ENCODE data around the gene RTTN. TPM values are rescaled to one million over a fixed set of nuclear protein-coding genes. Genes with fewer than 3 reads are reported as not detected.

RTTN gene
- total and polyA plus RNA-seq, 9 of the 15 experiments (the other 6 are each of a cell fraction or from before 2014, with no cell fraction given), result 3.1 to 18.3 (median 10.6) TPM

DNA sequence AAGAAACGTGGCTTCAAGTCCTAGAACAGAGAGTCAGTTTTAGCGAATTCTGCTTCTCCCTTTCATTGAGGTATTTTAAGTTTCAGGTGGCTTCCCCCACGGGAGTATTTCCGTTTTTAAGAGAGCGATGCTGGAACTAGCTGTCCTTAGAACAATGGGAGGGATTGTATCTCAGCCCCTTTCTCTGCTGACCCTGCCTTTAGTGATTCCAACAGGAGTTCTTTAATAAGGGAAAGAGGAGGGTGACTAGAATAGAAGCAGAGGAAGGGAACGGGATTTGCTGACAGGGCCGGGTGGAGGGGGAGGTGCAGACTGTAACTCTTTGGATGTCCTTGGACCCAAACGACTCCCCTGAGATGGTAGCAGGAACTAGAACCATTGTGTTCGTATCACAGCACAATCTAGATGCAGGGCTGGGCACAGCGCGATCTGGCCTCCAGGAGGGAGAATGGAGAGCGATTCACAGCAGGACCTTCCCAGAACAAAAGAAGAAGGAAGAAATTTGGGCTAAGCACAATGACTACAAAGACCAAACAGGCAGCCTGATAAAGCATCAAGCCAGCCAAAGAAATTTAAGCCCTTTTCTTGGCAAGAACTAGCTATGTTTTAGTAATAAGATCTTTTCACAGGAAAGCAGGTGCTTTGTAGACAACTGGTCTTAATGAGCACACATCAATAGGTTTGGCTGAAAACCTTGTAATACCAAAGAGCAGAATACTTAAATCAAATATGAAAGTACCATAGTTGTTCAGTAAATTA is 15.8 kb upstream of the RTTN start:
- Histone ChIP-seq H2AFZ (ENCODE audit: low read depth, low read length) (no peak overlapping the region), H3K9me3 (replicated peaks; ENCODE audit: control insufficient read depth, insufficient read depth, low read depth, low read length) (no peaks in the 10 kb centered on the region), H3K4me3 (no peak overlapping the region), H4K20me1 (replicated peaks; ENCODE audit: control insufficient read depth, insufficient read depth, low read length) (no peaks in the 10 kb centered on the region), H3K27me3 (ENCODE audit: control insufficient read depth in 2 of 2, insufficient read depth in 2 of 2, low read length in 2 of 2) (peaks cover 0 to 10% of the 10 kb centered on the region in 2 experiments; a peak in 2 of 5 replicates), H3K27ac (ENCODE audit: extremely low read depth, low read depth, low read length) (no peak overlapping the region), H3K36me3 (ENCODE audit: control insufficient read depth, insufficient read depth, low read length) (no peaks in the 10 kb centered on the region), H3K79me2 (ENCODE audit: control insufficient read depth, insufficient read depth, low read length) (no peaks in the 10 kb centered on the region), H3K9me1 (ENCODE audit: control insufficient read depth, insufficient read depth, low read length) (no peaks in the 10 kb centered on the region), H3K4me1 (replicated peaks in 1 of 2; ENCODE audit: control insufficient read depth in 2 of 2, insufficient read depth in 2 of 2, low read length in 2 of 2) (no peaks in the 10 kb centered on the region), H3K4me2 (ENCODE audit: insufficient read depth, low read length) (no peak overlapping the region), H3K9ac (ENCODE audit: insufficient read depth in 1 of 2, low read depth in 2 of 2, low read length in 2 of 2) (no peak overlapping the region)
- WGBS (ENCODE audit: insufficient coverage, low coverage, missing lambda C conversion rate), result under 1% methylated on average over 12 of the region's 12 CpGs
- no peak for ATAC-seq
- FAIRE-seq, result no peak
- DNase-seq (ENCODE audit: extremely low read depth in 1 of 4, low spot score in 3 of 4), result no peak
- ChIA-PET CTCF (ENCODE audit: low intra/inter-chr PET ratio) (no interaction called here), POLR2A (no interaction called here)
- intact Hi-C loops (cut with micrococcal nuclease), result no loop called here
- no TSS peak for BruUV-seq (replicated peaks)
- in situ Hi-C loops (cut with MboI), result no loop called here
- TF ChIP-seq EP400 (IDR thresholded peaks at IDR 0.05) (no peak), RNF2 (IDR thresholded peaks at IDR 0.05) (no peak), SP2 (IDR thresholded peaks at IDR 0.05; ENCODE audit: extremely low read depth, low read depth, low read length, poor library complexity, severe bottlenecking) (no peak), ZNF408 (CRISPR knock-in tag; IDR thresholded peaks at IDR 0.05; ENCODE audit: low read depth) (no peak), TCF7L2 (IDR thresholded peaks at IDR 0.05; ENCODE audit: low read depth, low read length) (no peak), ILF3 (IDR thresholded peaks at IDR 0.05; ENCODE audit: borderline replicate concordance) (no peak), PCBP1 (IDR thresholded peaks at IDR 0.05; ENCODE audit: low read depth, low read length, poor library complexity, severe bottlenecking) (no peak), CCNT2 (IDR thresholded peaks at IDR 0.05; ENCODE audit: borderline replicate concordance, extremely low read depth, insufficient read length, low read depth, low read length) (no peak), ZNF41 (CRISPR knock-in tag; conservative IDR thresholded peaks at IDR 0.05) (no peak), HNRNPUL1 (IDR thresholded peaks at IDR 0.05; ENCODE audit: low read length) (no peak), MECOM (CRISPR knock-in tag; IDR thresholded peaks at IDR 0.05) (no peak), TAL1 (IDR thresholded peaks at IDR 0.05) (no peak), MYBL2 (IDR thresholded peaks at IDR 0.05; ENCODE audit: low read depth) (no peak), MYBL2 (CRISPR knock-in tag; IDR thresholded peaks at IDR 0.05; ENCODE audit: borderline replicate concordance) (no peak), ZNF589 (CRISPR knock-in tag; IDR thresholded peaks at IDR 0.05; ENCODE audit: low read depth) (no peak)
- TF ChIP-seq, protein P1, sequence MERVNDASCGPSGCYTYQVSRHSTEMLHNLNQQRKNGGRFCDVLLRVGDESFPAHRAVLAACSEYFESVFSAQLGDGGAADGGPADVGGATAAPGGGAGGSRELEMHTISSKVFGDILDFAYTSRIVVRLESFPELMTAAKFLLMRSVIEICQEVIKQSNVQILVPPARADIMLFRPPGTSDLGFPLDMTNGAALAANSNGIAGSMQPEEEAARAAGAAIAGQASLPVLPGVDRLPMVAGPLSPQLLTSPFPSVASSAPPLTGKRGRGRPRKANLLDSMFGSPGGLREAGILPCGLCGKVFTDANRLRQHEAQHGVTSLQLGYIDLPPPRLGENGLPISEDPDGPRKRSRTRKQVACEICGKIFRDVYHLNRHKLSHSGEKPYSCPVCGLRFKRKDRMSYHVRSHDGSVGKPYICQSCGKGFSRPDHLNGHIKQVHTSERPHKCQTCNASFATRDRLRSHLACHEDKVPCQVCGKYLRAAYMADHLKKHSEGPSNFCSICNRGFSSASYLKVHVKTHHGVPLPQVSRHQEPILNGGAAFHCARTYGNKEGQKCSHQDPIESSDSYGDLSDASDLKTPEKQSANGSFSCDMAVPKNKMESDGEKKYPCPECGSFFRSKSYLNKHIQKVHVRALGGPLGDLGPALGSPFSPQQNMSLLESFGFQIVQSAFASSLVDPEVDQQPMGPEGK (CRISPR knock-in tag; IDR thresholded peaks at IDR 0.05; ENCODE audit: borderline replicate concordance), result no peak
- TF ChIP-seq, protein P2, sequence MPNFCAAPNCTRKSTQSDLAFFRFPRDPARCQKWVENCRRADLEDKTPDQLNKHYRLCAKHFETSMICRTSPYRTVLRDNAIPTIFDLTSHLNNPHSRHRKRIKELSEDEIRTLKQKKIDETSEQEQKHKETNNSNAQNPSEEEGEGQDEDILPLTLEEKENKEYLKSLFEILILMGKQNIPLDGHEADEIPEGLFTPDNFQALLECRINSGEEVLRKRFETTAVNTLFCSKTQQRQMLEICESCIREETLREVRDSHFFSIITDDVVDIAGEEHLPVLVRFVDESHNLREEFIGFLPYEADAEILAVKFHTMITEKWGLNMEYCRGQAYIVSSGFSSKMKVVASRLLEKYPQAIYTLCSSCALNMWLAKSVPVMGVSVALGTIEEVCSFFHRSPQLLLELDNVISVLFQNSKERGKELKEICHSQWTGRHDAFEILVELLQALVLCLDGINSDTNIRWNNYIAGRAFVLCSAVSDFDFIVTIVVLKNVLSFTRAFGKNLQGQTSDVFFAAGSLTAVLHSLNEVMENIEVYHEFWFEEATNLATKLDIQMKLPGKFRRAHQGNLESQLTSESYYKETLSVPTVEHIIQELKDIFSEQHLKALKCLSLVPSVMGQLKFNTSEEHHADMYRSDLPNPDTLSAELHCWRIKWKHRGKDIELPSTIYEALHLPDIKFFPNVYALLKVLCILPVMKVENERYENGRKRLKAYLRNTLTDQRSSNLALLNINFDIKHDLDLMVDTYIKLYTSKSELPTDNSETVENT (CRISPR knock-in tag; IDR thresholded peaks at IDR 0.05), result no peak
- TF ChIP-seq, protein P3, sequence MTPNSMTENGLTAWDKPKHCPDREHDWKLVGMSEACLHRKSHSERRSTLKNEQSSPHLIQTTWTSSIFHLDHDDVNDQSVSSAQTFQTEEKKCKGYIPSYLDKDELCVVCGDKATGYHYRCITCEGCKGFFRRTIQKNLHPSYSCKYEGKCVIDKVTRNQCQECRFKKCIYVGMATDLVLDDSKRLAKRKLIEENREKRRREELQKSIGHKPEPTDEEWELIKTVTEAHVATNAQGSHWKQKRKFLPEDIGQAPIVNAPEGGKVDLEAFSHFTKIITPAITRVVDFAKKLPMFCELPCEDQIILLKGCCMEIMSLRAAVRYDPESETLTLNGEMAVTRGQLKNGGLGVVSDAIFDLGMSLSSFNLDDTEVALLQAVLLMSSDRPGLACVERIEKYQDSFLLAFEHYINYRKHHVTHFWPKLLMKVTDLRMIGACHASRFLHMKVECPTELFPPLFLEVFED (CRISPR knock-in tag; conservative IDR thresholded peaks at IDR 0.05), result no peak
